ENCODE measurements around the gene RIPK4.

DNA sequence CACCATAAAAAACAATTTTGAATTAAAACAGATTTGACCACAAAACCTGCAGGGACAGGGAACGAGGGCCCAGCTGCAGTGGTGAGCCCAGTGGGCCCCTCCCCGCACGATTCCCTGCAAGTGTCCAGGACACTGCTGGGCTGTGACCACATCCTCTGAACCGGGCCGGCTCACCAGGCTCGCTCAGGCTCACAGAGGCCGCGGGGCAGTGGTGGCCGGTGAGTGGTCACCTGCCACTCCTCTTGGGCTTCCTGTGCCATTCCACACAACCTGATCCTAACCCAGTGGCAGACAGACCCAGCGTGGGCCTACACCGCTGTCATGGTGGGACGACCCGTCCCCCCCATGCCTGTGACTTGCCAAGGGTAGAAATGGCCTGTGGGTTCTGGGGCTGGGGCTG is 36.5 kb upstream of the RIPK4 start:
- no peak for TF ChIP-seq EZH2phosphoT487 (IDR thresholded peaks at IDR 0.05; ENCODE audit: insufficient read depth, low read depth)
- TF ChIP-seq EZH2 (IDR thresholded peaks at IDR 0.05; ENCODE audit: insufficient read depth, poor library complexity, severe bottlenecking), result no peak
